Stimulated activated CD4-positive, alpha-beta T cell treated with anti-CD3 and anti-CD28 coated beads, Interleukin-15, amount 100 ng/mL, for 1 hour (primary cell): Measurements from ENCODE around the gene SMIM17.
"Not testable (repeated sequence)": the region's sequence is repeated elsewhere in the genome, so short reads cannot be mapped to it uniquely, and the experiment has no call there.

Source experiments
- DNase-seq, 2 donors: peaks; one replicate each; pipeline ENCODE4 v3.0.0-alpha.2; 2020; ENCODE audit warnings: low read depth in 1 of 2, low spot score in 1 of 2

The SMIM17 gene

DNA sequence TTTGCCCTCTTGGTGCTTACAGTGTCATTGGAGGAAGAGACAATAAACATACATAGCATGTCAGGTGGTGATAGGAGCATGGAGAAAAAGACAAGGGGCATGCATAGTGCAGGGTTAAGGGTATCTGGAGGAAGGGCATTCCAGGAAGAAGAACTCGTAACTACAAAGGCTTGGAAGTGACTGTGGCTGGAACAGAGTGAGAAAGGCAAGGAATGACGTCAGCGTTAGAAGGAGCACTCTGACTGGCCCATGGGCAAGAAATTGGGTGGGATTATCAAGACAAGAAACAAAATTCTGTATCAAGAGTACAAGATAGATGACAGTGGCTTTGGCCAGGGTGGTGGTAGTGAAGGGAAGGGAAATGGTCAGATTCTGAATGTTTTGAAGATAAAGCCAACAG lies 11.2 kb downstream of the SMIM17 start:
- DNase-seq: no peak

DNA sequence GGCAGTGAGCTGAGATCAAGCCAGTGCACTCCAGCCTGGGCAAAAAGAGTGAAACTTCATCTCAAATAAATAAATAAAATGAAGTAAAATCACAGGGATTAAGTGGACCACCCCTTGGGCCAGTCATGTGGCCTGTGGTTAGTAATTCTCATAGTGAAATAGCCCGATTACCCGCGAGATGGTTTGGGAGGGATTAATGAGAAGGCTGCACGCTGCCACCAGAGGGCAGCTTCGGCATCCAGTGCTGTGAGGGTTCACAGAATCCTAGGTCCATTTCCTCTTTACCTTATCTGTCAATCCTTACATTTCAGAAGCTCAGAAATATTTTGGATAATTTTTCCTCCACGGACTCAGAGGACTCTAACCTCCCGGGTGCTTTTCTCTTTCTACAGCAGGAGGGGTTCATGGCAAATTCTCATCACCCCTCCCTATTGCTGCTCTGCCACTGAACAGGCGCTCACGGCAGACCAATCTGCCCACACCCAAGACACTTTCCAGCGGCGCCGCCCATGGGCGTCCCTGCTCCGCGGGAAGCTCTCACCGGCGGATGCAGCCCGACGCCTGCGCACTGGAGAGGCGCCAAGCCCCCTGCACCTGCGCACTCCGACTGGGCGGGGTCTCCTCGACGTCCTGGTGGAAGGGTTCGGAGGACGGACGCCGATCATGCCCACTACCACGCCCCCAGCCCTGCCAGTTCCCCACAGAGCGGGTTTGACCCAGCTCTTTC lies 17.6 kb downstream of the SMIM17 start:
- DNase-seq: no peak

DNA sequence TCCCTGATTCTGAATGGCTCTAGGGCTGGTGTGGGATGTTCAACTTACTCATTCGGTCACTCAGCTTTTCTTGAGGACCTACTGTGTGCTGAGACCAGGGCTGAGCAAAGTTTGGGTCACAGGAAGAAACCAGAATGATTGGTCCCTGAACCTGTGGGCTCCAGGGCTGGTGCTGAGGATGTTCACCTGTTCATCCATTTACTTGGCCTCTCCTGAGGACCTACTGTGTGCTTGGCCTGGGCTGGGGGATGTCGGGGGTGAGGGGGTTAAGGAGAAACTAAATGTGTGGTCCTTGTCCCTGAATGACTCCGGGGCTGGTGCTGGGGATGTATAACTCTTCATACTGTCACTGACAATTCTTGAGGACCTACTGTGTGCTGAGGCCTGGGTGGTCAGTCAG lies 18.3 kb downstream of the SMIM17 start:
- DNase-seq: no peak

DNA sequence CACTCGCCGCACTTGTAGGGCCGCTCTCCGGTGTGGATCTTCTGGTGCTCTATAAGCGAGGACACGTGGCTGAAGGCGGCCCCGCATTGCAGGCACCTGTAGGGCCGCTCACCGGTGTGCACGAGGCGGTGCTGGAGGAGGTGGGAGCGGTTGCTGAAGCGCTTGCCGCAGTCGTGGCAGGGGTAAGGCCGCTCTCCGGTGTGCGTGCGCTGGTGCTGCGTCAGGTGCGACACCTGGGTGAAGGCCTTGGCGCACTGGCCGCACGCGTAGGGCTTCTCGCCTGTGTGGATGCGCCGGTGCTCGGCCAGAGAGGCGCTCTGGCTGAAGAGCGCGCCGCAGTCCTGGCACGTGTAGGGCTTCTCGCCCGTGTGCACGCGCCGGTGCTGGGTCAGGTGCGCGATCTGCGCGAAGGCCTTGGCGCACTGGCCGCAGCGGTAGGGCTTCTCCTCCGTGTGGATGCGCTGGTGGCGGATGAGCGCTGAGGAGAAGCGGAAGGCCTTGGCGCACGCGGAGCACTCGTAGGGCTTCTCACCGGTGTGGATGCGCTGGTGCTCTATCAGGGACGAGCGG lies 21.1 kb downstream of the SMIM17 start:
- DNase-seq: no peak

DNA sequence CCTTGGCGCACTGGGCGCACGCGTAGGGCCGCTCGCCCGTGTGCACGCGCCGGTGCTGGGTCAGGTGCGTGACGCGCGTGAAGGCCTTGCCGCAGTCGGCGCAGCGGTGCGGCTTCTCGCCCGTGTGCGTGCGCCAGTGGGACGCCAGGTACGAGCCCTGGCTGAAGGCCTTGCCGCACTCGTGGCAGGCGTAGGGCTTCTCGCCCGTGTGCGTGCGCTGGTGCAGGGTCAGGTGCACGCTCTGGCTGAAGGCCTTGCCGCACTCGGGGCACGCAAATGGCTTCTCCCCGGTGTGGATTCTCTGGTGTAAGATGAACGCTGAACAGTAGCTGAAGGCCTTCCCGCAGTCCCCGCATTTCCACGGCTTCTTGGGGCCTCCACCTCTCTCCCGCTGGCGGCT lies 21.6 kb downstream of the SMIM17 start:
- no peak for DNase-seq

DNA sequence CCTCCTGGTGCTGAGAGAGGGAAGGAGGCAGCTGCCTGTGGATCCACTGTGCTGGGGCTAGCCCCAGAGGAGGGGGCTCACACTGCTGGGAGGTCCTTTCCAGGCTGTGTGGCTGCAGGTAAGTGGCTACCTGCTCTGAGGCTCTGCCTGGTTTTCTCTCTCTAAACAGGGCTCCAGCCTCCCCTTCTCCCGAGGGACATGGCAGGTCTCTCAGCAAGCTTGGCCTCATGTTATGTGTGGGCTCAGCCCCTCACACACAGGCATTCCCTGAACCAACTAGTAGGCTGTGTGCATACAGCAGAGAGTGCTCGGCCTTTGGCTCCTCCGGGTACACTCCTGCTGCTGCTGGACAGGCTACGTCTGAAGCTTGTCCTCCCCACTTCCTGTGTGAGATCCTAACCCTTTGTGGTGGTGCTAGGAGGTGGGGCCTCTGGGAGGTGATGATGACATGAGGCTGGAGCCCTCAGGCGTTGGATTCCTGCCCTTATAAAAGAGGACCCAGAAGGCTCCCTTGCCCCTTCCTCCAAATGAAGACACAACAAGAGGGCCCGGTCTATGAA lies 24.4 kb downstream of the SMIM17 start:
- DNase-seq: no peak

DNA sequence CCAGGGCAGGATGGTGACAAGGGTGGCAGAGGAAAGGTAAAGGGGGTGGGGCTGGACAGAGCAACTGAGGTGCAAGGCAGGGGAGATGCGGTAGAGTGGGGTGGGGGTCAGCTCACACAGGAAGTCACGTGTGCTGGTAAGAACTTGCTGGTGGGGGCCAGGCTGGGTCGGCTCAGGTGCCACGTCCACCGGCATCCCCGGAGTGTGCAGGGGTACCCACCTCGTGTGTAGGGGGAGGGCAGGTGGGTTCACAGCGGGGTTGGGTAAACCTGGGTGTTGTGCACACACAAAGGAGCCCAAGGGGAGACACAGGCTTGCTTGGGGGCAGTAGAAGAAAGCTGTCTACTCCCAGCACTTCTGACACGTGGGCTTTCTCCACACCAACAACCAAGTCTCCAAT lies 25.7 kb downstream of the SMIM17 start:
- DNase-seq: no peak

DNA sequence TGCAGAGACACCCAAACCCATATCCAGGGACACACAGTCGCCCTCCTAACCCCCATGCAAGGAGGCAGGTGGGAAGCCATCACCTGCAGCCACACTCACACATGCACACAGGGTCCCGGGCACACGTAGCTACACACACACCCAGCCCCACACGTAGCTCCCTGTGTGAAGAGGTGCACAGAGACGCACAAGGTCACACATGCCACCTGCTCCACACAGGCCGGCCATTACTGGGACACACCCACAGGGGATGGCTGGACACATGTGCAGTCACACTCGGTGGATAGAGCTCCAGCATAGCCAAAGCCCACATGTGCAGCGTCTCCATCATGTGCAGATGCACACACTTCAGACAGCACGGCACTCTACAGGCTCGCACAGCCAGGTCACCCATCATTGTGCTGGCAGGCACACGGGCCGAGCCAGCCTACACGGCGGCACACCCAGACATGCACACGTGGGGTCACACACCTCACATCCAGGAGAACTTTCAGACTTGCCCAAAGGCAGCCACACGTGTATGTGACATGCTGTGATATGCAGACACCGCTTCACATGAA lies 27.5 kb downstream of the SMIM17 start:
- DNase-seq: no peak

DNA sequence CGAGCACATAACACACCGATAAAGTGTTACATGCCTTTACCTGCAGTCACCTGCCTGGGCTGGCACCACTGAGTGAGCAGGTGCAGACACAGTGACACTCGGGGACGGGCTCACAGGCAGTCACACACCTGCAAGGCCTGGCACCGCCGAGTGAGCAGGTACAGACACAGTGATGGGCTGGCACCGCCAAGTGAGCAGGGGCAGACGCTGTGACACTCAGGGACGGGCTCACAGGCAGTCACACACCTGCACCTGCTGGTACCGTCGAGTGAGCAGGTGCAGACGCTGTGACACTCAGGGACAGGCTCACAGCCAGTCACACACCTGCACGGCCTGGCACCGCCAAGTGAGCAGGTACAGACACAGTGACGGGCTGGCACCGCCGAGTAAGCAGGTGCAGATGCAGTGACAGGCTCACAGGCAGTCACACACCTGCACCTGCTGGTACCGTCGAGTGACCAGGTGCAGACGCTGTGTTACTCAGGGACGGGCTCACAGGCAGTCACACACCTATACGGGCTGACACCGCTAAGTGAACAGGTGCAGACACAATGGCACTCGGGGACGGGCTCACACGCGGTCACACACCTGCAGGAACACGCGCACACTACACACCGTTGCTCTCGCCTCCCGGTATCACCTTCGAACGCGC lies 28.1 kb downstream of the SMIM17 start:
- DNase-seq: no peak

DNA sequence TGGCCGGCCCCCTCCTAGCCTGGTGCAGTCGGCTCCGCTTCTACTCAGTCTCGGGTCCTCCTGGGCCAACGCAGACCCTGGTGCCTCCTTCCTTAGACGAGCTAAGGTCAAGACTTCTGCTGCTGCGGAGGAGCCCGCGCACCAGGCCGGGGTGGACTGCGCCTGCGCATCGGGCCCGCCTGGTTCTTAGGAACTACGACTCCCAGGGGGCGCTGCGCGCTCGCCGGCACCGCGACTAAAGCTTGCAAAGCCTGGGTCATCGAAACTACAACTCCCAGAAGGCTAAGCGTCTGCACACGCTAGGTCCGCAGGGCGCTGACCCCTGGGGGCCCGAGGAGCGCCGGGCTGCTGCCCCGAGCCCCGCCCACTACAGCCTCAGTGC lies 28.6 kb downstream of the SMIM17 start, which contains the start of gene ZNF835:
Gene ZNF835, minus strand, starts transcription at position 145 of the 382 bp plus-strand sequence. CDS start 6,559 bp downstream, outside the sequence.
- peak; percentile 54 to 80 for DNase-seq

DNA sequence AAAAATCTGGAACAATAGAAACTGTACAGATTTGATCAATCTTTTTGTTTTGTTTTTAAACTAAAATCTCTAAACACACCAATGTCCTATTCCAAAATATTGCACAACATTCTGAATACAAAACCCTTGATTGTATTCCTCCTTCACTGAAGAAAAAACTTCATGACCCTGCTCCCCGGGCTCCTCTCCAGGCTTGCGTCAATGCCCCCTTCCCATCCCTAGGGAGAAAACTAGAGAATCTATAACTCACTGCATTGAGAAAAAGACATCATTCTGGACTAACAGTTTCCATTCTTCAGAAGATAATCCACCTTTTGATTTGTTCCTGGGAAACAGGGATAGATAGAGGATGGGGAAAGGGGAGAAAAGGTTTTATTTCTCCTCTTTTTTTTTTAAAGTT lies 29.7 kb downstream of the SMIM17 start:
- DNase-seq: not testable (repeated sequence)

DNA sequence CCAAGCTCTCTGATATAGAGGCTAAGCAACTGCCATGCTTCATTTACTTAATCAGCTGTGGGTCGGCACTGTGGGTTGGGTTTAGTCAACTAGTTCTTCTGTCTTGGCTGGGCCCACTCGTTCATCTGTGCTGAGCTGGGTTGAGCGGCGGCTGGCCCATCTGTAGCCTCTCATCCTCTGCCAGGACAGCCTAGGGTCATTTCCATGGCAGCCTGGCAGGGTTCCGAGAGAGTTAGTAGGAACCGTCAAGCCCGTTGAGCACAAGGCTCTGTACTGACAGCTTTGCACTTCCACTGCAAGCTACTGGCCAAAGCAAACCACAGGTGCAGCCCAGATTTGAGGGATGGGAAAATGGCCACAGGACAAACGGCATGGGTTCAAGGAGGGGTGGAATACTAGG lies 35.2 kb downstream of the SMIM17 start:
- DNase-seq: no peak

DNA sequence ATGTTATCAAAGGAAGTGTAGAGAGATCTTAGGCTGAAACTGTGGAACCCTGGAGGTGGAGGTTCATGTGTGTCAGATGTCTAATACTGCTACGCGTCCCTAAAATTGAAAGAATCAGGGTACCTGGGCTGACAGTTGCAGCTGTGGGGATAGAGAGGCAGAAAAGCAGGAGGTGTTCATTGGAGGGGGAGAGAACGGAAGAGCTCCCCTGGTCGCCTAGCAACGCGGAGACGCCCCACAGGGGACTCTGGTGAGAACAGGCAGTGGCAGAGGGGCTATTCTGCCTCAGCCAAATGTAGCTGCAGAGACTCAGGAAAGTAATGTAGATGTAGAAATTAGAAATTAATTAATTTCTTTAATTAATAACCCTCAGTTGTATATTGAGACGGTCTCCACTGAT lies 38.7 kb downstream of the SMIM17 start:
- DNase-seq: no peak

DNA sequence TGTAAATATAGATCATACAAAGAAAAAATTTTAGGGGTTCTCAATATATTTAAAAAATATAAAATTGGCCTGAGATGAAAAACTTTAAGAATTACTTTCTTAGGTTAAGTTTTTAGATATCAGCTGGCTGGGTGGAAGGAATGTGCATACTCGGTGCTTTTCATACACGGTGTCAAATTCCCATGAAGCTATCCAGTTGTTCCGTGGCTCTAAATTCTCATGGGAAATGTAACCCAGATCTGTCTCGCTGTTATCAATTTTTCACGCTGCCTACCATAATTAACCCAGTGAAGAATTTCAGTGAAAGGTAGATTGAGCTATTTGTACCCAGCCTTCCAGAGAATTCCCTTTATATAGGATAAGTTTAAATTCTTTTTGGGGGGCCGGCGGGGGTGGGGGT lies 40.2 kb downstream of the SMIM17 start:
- no peak for DNase-seq

DNA sequence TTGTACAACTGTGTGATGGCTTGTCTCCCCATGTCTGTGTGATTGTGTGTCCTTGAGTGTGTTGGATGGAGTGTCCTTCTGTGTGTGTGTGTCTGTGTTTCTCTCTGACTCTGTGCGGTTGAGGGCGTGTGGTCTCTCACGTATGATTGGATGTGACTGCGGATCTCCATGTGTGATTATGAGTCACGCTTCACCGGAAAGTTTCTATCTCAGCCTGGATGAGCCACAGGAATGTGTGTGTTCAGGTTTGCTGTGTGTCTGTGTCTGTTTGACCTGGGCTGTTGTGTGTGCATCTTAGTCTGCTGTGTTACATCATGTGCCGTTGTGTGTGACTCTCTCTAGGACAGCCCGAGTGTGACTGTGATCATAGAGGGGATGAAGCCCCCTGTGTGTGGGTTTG lies 44.1 kb downstream of the SMIM17 start:
- no peak for DNase-seq

DNA sequence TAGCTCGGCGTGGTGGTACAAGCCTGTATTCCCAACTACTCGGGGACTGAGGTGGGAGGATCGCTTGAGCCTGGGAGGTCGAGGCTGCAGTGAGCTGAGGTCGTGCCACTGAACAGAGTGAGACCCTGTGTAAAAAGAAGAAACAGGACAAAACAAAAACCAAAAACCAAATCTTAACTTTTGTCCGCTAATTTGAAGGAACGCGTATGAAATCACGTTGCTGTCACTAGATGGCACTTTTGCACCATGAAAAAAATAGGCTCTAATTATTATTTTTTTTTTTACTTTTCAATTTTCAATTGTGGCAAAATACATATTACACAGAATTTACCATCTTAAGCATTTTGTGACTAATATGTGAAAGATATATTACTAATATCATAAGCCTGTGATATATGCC lies 46.2 kb downstream of the SMIM17 start:
- no peak for DNase-seq

DNA sequence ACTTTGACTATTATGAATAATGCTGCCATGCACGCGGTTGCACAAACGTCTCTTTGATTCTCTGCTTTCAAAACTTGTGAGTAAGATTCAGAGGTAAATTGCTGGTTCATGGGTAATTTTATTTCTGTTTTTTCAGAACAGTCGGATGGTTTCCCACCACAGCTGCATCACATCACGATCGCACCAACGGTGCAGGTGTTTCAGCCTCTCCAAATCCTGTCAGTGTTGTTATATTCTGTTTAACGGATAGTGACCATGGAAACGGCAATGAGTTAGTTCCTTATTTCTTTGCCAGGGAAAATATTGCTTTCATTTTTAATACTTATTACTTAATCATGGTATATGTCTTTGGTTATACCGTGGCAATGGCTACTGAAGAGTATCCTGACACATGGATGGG lies 47.7 kb downstream of the SMIM17 start:
- no peak for DNase-seq

DNA sequence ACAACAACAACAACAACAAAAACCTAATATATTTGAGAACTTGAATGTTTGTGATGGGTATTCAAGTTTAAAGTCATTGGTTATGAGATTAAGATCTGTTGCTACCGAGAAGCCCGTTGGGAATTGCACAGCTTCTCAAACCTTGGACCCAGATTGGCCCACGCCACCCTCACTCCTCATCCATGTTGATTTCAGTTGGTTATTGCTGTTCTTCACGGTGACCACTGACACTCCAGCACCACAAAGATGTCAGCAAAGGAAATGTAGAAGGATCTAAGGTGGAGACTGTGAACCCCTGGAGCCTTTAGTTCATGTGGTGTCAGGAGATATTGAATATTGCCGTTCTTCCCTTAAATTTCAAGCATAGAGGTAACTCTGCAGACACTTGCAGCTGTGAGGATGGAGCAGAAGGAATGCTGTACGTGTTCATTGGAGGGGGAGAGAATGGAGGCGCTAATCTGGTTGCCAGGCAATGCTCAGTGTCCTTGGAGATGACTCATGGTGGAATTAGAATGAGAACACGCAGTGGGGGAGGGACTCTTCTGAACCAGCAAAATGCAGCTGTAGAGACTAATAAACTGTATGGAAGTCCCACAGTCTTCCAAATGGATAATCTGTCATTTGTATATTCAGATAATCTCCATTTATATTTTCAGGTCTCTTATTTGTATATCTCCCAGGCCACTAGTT lies 49.4 kb downstream of the SMIM17 start:
- DNase-seq: no peak

DNA sequence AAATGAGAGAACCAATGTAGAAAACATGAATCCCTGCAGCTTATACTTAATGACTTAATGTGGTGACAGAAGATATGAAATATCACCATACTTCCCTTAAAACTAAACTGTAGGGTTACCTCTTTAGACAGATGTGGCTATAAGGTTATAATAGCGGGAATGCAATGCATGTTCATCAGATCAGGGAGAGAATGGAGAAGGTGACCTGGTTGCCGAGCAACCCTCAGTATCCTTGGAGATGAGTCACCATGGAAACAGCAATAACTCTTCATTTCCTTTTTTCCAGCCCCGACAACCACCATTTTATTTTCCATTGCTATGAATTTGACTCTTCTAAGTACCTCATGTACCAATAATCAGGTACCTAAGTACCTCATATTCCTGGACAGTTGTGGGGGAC lies 56.6 kb downstream of the SMIM17 start:
- DNase-seq: no peak

DNA sequence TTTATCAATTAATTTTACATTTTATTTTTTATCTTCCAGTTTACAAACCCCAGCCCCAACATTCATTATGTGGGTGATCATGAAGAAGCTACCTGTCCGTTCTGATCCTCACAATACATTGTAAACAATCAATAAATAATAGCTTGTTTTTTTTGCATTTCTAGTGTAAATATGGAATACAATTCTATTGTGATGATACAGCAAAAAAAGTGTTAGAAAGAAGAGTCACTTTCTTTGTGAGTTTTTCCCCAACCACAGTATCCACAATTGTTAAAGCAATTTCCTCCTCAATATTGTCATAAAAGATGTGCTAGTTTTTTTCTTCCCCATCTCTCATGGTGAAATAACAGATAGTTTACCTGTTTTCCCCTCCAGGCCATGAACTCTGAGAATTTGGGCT lies 58.9 kb downstream of the SMIM17 start:
- no peak for DNase-seq

DNA sequence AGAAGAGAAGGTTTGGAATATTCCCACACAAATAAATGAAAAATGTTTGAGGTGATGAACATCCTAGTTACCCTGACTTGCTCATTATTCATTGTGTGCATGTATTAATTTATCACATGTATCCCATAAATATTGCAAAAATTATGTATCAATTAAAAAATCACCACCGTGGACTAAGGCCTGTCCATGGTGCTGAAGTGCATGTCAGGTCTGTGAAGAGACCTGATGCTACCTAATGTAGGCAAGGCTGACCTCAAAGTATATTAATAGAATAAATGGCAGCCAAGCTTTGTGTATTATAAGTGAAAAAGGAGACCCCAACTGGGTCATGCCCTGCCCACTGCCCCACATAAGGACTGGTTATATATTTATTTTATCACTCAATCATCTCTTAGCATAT lies 63.0 kb downstream of the SMIM17 start:
- DNase-seq: no peak
